Measurements from ENCODE around the gene PARPBP. TPM values are rescaled to one million over a fixed set of nuclear protein-coding genes. Genes with fewer than 3 reads are reported as not detected.

PARPBP gene
- total and polyA plus RNA-seq, 2 of the 13 experiments (the other 11 are each of a cell fraction or from before 2014, with no cell fraction given), result 6.7 to 28.4 TPM

DNA sequence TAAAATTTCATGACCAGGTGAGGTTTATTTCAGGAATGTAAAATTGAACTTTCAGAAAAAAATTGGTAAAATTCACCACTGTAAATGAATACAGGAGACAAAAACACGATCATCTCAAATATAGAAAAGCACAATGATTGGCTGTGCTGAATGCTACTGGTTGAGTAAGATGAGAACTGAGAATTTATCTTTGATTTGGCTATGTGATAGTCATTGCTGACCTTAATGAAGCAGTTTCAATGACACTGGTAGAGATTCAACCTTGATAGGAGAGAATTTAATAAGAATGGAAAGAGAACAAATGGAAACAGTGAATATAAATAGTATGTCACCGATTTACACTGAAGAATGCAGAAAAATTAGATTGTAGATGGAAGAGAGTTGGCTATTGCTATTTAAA is 84.0 kb downstream of the PARPBP start:
- no peak overlapping the region for H2AFZ ChIP-seq (ENCODE audit: low read length)
- no peak overlapping the region for H3K9ac ChIP-seq (ENCODE audit: insufficient read depth, low read depth, low read length)
- WGBS (ENCODE audit: low lambda C conversion rate), result 95% methylated on average over 2 of the region's 2 CpGs
- peaks cover 8% of the 10 kb centered on the region for H3K9me3 ChIP-seq (ENCODE audit: low read length)
- H3K36me3 ChIP-seq (replicated peaks in 1 of 2; ENCODE audit: control insufficient read depth in 1 of 2, insufficient read depth in 2 of 2, low read length in 2 of 2), result no peaks in the 10 kb centered on the region
- DNase-seq (ENCODE audit: low spot score) (no peak), FAIRE-seq (no peak), ATAC-seq (no peak)
- H3K4me1 ChIP-seq (ENCODE audit: insufficient read depth, low read length), result no peaks in the 10 kb centered on the region
- in situ Hi-C loops (cut with HindIII; ENCODE audit: extremely low pct_ligation_motif_present, low pct_unique_long_range_greater_than_20kb) (no loop called here), intact Hi-C loops (cut with micrococcal nuclease; ENCODE audit: unreplicated experiment) (no loop called here)
- H3K4me2 ChIP-seq (ENCODE audit: low read depth, low read length), result no peak overlapping the region
- ChIA-PET CTCF (ENCODE audit: low intra/inter-chr PET ratio, low total read pairs) (no interaction called here), POLR2A (no interaction called here)
- BruUV-seq (replicated peaks), result no TSS peak
- TF ChIP-seq ZNF605 (CRISPR knock-in tag; IDR thresholded peaks at IDR 0.05), result no peak
- H4K20me1 ChIP-seq (ENCODE audit: insufficient read depth, low read length), result no peaks in the 10 kb centered on the region
- no peak overlapping the region for H3K4me3 ChIP-seq (replicated peaks in 1 of 3; ENCODE audit: insufficient read depth in 1 of 3, low read depth in 2 of 3, low read length in 3 of 3)
- H3K27ac ChIP-seq (ENCODE audit: extremely low read length, insufficient read depth, low read length), result no peak overlapping the region
- H3K79me2 ChIP-seq (ENCODE audit: insufficient read depth, low read length), result no peaks in the 10 kb centered on the region
- H3K27me3 ChIP-seq (ENCODE audit: control insufficient read depth in 1 of 2, insufficient read depth in 2 of 2, low read length in 2 of 2), result no peaks in the 10 kb centered on the region

DNA sequence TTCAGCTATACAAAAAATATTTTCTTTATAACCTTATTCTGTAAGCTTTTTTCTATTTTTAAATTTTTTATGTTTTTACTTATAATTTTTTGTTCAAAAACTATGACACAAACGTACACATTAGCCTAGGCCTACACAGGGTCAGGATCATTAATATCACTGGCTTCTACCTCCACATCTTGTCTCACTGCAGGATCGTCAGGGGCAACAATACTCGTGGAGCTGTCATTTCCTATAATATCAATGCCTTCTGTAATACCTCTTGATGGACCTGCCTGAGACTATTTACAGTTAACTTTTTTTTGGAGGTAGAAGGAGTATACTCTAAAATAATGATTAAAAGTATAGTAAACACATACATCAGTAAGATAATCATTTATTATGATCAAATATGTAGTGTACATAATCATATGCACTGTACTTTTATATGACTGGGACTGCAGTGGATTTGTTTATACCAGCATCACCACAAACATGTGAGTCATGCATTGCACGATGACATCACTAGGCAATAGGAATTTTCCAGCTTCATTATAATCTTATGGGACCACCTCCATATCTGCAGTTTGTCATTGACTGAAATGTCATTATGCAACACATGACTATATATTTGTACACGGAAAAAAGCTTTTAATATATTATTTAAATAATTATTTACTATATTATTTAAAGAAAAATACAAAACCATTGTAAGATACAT is 96.2 kb downstream of the PARPBP start:
- Histone ChIP-seq H3K27ac (ENCODE audit: extremely low read length, insufficient read depth, low read length) (no peak overlapping the region), H3K4me3 (replicated peaks in 1 of 3; ENCODE audit: insufficient read depth in 1 of 3, low read depth in 2 of 3, low read length in 3 of 3) (no peak overlapping the region), H2AFZ (ENCODE audit: low read length) (no peak overlapping the region), H3K4me1 (ENCODE audit: insufficient read depth, low read length) (peaks cover 7% of the 10 kb centered on the region), H3K4me2 (ENCODE audit: low read depth, low read length) (no peak overlapping the region), H3K27me3 (ENCODE audit: control insufficient read depth in 1 of 2, insufficient read depth in 2 of 2, low read length in 2 of 2) (no peaks in the 10 kb centered on the region), H3K9me3 (ENCODE audit: low read length) (no peaks in the 10 kb centered on the region), H3K9ac (ENCODE audit: insufficient read depth, low read depth, low read length) (no peak overlapping the region), H3K79me2 (ENCODE audit: insufficient read depth, low read length) (no peaks in the 10 kb centered on the region), H3K36me3 (replicated peaks in 1 of 2; ENCODE audit: control insufficient read depth in 1 of 2, insufficient read depth in 2 of 2, low read length in 2 of 2) (no peaks in the 10 kb centered on the region), H4K20me1 (ENCODE audit: insufficient read depth, low read length) (no peaks in the 10 kb centered on the region)
- intact Hi-C loops (cut with micrococcal nuclease; ENCODE audit: unreplicated experiment), result no loop called here
- peak; percentile 79 for TF ChIP-seq CREB1 (IDR thresholded peaks at IDR 0.05)
- no peak for TF ChIP-seq CREB1 (CRISPR knock-in tag; IDR thresholded peaks at IDR 0.05)
- peak; percentile 66 for TF ChIP-seq ATF7 (IDR thresholded peaks at IDR 0.05)
- TF ChIP-seq ATF7 (CRISPR knock-in tag; IDR thresholded peaks at IDR 0.05), result no peak
- no peak for TF ChIP-seq SOX6 (IDR thresholded peaks at IDR 0.05)
- TF ChIP-seq SOX6 (CRISPR knock-in tag; IDR thresholded peaks at IDR 0.05), result no peak
- TF ChIP-seq, protein P1, sequence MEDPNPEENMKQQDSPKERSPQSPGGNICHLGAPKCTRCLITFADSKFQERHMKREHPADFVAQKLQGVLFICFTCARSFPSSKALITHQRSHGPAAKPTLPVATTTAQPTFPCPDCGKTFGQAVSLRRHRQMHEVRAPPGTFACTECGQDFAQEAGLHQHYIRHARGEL (CRISPR knock-in tag; IDR thresholded peaks at IDR 0.05), result no peak
- BruUV-seq (replicated peaks), result no TSS peak
- in situ Hi-C loops (cut with HindIII; ENCODE audit: extremely low pct_ligation_motif_present, low pct_unique_long_range_greater_than_20kb), result no loop called here
- FAIRE-seq, result no peak
- CTCF ChIA-PET (ENCODE audit: low intra/inter-chr PET ratio, low total read pairs), result no interaction called here
- POLR2A ChIA-PET, result no interaction called here
- no peak for ATAC-seq
- DNase-seq (ENCODE audit: low spot score), result no peak
- 96% methylated on average over 5 of the region's 5 CpGs for WGBS (ENCODE audit: low lambda C conversion rate)
